ENCODE results near the gene ARRB1.

The ARRB1 gene

DNA sequence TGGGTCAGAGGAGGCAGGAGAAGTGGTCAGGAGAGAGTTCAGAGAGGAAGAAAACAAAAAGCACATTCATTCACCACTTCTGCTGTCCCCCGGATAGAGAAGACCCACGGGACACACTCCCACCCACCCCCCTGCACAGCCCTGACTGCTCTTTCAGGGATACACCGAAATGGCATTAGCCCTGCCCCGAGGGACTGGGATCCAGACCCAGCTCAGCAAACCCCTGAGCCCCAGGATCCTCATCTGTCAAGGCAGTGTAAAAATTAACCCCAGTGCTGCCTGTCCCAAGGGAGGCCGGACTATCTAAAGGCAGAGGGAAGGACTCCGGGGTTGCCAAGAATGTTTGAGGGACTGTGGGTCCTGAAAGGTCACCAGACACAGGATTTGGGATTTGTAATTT is 79.7 kb downstream of the ARRB1 start:
- no peak overlapping the region for H3K27ac ChIP-seq (ENCODE audit: extremely low read depth, low read depth, low read length)
- ChIA-PET POLR2A (no interaction called here), CTCF (interaction anchor here (0.5 to 4.0 kb wide), 13 partner anchors 8 to 343 kb away, joined by 3 to 20 read pairs (median 4); no protein-coding TSS in a partner anchor)
- H3K4me3 ChIP-seq (ENCODE audit: low read depth, low read length): no peak overlapping the region
- H3K36me3 ChIP-seq (ENCODE audit: control insufficient read depth in 2 of 2, insufficient read depth in 1 of 2, low read length in 2 of 2): peaks cover 0 to 7% of the 10 kb centered on the region in 2 experiments; a peak in 1 of 3 replicates
- H3K4me1 ChIP-seq (ENCODE audit: control insufficient read depth, insufficient read depth, low read length): no peaks in the 10 kb centered on the region
- no peaks in the 10 kb centered on the region for H3K9me3 ChIP-seq (ENCODE audit: control insufficient read depth, insufficient read depth, low read depth, low read length)
- no peak for TF ChIP-seq ZNF112 (tag by site-specific recombination; IDR thresholded peaks at IDR 0.05)
- TF ChIP-seq MYNN (tag by site-specific recombination; IDR thresholded peaks at IDR 0.05; ENCODE audit: borderline replicate concordance): no peak

DNA sequence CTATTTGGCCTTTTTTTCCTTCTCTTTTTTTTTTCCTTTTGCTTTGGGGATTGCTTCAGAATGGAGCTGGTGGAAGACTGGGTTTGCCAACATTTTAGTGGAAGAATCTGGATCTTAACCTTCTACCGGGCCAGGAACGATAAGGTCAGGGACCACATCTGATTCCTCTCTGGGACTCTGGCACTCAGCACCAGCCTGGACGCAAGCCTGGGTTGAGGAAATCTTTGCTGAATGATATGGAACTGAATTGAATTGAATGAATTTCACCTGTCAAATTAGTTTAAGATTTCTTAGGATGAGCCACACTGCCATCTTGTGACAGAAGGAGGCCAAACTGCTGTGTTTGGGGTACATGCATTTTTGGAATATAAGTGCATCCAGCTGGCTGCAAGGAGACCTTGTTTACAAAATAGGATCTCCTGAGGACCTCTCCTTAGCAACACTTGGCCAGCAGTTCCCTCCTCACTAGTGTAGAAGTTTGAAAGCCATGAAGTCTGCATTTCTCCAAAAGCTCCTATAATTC is 80.5 kb downstream of the ARRB1 start:
- Histone ChIP-seq H3K4me3 (ENCODE audit: low read depth, low read length) (no peak overlapping the region), H3K36me3 (ENCODE audit: control insufficient read depth in 2 of 2, insufficient read depth in 1 of 2, low read length in 2 of 2) (peaks cover 0 to 4% of the 10 kb centered on the region in 2 experiments; a peak in 1 of 3 replicates), H3K4me1 (ENCODE audit: control insufficient read depth, insufficient read depth, low read length) (no peaks in the 10 kb centered on the region), H3K27ac (ENCODE audit: extremely low read depth, low read depth, low read length) (no peak overlapping the region), H3K9me3 (ENCODE audit: control insufficient read depth, insufficient read depth, low read depth, low read length) (no peaks in the 10 kb centered on the region)
- TF ChIP-seq ZNF133 (tag by site-specific recombination; IDR thresholded peaks at IDR 0.05) (no peak), ZNF654 (tag by site-specific recombination; IDR thresholded peaks at IDR 0.05; ENCODE audit: low read depth) (0 out of 2 replicates have a peak, but pooled peaks have one; percentile 25)
- ChIA-PET POLR2A (no interaction called here), CTCF (interaction anchor here (0.5 to 4.0 kb wide), 18 partner anchors 9 to 603 kb away, joined by 3 to 20 read pairs (median 4); no protein-coding TSS in a partner anchor)

DNA sequence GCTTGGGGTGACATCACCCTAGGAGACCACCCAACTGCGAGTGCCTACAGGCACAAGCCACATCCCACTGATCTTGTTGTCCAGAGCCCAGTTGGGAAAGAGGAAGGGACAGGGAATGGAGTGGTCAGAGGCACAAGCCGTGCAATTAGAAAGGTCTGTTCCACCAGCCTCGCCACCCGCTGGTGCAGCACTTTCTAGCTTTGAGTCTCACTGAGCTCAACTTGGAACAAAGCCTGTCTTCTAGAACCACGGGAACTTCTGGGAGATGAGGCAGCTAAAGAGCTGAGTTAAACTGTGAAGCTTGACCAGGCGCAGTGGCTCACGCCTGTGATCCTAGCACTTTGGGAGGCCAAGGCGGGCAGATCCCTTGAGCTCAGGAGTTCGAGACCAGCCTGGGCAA is 81.6 kb downstream of the ARRB1 start:
- CTCF ChIA-PET: interaction anchor here (0.6 to 4.0 kb wide), 11 partner anchors 9 to 248 kb away, joined by 3 to 20 read pairs (median 4); no protein-coding TSS in a partner anchor
- H3K4me1 ChIP-seq (ENCODE audit: control insufficient read depth, insufficient read depth, low read length): no peaks in the 10 kb centered on the region
- peaks cover 0 to 4% of the 10 kb centered on the region in 2 experiments; a peak in 1 of 3 replicates for H3K36me3 ChIP-seq (ENCODE audit: control insufficient read depth in 2 of 2, insufficient read depth in 1 of 2, low read length in 2 of 2)
- H3K9me3 ChIP-seq (ENCODE audit: control insufficient read depth, insufficient read depth, low read depth, low read length): no peaks in the 10 kb centered on the region
- POLR2A ChIA-PET: no interaction called here
- H3K4me3 ChIP-seq (ENCODE audit: low read depth, low read length): no peak overlapping the region
- H3K27ac ChIP-seq (ENCODE audit: extremely low read depth, low read depth, low read length): no peak overlapping the region
- TF ChIP-seq ZNF747 (tag by site-specific recombination; IDR thresholded peaks at IDR 0.05) (no peak), KLF7 (tag by site-specific recombination; IDR thresholded peaks at IDR 0.05; ENCODE audit: borderline replicate concordance) (no peak), SP7 (tag by site-specific recombination; IDR thresholded peaks at IDR 0.05) (no peak), ZNF670 (tag by site-specific recombination; IDR thresholded peaks at IDR 0.05; ENCODE audit: low read depth) (no peak), ZEB2 (tag by site-specific recombination; IDR thresholded peaks at IDR 0.05) (no peak), MYNN (tag by site-specific recombination; IDR thresholded peaks at IDR 0.05; ENCODE audit: borderline replicate concordance) (no peak), FEZF1 (tag by site-specific recombination; IDR thresholded peaks at IDR 0.05) (no peak), ZNF843 (tag by site-specific recombination; IDR thresholded peaks at IDR 0.05) (no peak), ZNF350 (tag by site-specific recombination; IDR thresholded peaks at IDR 0.05) (no peak), YY1 (tag by site-specific recombination; IDR thresholded peaks at IDR 0.05) (no peak), SALL2 (tag by site-specific recombination; IDR thresholded peaks at IDR 0.05; ENCODE audit: borderline replicate concordance) (no peak), SETDB1 (IDR thresholded peaks at IDR 0.05; ENCODE audit: insufficient read length, low read length) (no peak), ZNF394 (tag by site-specific recombination; IDR thresholded peaks at IDR 0.05; ENCODE audit: borderline replicate concordance) (no peak), GFI1B (tag by site-specific recombination; IDR thresholded peaks at IDR 0.05) (no peak), EGR2 (tag by site-specific recombination; IDR thresholded peaks at IDR 0.05; ENCODE audit: low read depth) (no peak)
- TF ChIP-seq, protein P1, sequence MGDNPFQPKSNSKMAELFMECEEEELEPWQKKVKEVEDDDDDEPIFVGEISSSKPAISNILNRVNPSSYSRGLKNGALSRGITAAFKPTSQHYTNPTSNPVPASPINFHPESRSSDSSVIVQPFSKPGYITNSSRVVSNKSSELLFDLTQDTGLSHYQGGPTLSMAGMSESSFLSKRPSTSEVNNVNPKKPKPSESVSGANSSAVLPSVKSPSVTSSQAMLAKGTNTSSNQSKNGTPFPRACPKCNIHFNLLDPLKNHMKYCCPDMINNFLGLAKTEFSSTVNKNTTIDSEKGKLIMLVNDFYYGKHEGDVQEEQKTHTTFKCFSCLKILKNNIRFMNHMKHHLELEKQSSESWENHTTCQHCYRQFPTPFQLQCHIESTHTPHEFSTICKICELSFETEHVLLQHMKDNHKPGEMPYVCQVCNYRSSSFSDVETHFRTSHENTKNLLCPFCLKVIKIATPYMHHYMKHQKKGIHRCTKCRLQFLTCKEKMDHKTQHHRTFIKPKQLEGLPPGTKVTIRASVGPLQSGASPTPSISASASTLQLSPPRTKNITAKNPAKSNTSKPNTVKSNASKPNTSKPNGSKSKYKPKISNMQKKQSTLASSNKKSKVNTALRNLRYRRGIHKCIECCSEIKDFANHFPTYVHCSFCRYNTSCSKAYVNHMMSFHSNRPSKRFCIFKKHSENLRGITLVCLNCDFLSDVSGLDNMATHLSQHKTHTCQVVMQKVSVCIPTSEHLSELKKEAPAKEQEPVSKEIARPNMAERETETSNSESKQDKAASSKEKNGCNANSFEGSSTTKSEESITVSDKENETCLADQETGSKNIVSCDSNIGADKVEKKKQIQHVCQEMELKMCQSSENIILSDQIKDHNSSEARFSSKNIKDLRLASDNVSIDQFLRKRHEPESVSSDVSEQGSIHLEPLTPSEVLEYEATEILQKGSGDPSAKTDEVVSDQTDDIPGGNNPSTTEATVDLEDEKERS (tag by site-specific recombination; IDR thresholded peaks at IDR 0.05): no peak
- TF ChIP-seq, protein P2, sequence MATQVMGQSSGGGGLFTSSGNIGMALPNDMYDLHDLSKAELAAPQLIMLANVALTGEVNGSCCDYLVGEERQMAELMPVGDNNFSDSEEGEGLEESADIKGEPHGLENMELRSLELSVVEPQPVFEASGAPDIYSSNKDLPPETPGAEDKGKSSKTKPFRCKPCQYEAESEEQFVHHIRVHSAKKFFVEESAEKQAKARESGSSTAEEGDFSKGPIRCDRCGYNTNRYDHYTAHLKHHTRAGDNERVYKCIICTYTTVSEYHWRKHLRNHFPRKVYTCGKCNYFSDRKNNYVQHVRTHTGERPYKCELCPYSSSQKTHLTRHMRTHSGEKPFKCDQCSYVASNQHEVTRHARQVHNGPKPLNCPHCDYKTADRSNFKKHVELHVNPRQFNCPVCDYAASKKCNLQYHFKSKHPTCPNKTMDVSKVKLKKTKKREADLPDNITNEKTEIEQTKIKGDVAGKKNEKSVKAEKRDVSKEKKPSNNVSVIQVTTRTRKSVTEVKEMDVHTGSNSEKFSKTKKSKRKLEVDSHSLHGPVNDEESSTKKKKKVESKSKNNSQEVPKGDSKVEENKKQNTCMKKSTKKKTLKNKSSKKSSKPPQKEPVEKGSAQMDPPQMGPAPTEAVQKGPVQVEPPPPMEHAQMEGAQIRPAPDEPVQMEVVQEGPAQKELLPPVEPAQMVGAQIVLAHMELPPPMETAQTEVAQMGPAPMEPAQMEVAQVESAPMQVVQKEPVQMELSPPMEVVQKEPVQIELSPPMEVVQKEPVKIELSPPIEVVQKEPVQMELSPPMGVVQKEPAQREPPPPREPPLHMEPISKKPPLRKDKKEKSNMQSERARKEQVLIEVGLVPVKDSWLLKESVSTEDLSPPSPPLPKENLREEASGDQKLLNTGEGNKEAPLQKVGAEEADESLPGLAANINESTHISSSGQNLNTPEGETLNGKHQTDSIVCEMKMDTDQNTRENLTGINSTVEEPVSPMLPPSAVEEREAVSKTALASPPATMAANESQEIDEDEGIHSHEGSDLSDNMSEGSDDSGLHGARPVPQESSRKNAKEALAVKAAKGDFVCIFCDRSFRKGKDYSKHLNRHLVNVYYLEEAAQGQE (tag by site-specific recombination; IDR thresholded peaks at IDR 0.05): no peak
- TF ChIP-seq, protein P3, sequence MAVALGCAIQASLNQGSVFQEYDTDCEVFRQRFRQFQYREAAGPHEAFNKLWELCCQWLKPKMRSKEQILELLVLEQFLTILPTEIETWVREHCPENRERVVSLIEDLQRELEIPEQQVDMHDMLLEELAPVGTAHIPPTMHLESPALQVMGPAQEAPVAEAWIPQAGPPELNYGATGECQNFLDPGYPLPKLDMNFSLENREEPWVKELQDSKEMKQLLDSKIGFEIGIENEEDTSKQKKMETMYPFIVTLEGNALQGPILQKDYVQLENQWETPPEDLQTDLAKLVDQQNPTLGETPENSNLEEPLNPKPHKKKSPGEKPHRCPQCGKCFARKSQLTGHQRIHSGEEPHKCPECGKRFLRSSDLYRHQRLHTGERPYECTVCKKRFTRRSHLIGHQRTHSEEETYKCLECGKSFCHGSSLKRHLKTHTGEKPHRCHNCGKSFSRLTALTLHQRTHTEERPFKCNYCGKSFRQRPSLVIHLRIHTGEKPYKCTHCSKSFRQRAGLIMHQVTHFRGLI (tag by site-specific recombination; IDR thresholded peaks at IDR 0.05): no peak
